Measurements from ENCODE around the gene APP. TPM values are rescaled to one million over a fixed set of nuclear protein-coding genes. Genes with fewer than 3 reads are reported as not detected.
"Not testable (repeated sequence)": the region's sequence is repeated elsewhere in the genome, so short reads cannot be mapped to it uniquely, and the experiment has no call there.

Gene APP
- total RNA-seq, 2 experiments from 2014 or later = 14.5 to 14.9 TPM

DNA sequence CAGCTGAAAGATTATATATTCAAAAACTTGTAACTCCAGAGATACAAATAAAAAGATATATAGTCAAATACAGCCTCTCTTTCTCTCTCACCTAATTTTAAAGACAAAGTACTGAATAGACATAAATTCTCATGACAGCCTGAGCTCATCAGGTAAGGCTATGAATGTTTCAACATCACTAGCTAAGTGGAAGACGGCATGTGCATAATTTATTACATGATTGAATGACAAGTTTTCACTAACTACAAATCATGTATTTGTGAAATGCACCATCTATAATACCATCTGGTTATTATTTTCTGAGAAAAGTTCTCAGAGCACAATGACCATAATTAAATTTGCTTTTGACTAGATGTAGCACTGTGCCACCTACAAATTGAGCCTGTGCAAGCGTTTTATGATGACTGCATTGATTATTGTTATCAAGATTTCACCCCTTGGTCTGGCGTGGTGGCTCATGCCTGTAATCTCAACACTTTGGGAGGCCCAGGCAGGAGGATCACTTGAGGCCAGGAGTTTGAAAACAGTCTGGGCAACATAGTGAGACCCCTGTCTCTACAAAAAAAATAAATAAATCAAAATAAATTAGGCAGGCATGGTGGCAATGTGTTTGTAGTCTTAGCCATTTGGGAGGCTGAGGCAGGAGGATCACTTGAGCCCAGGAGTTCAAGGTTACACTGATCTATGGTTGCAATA, 128.2 kb downstream of the APP start:
- Mint-ChIP-seq H3K36me3 (ENCODE audit: low read depth) (peaks cover 1% of the 10 kb centered on the region), H3K27me3 (ENCODE audit: low read depth) (no peaks in the 10 kb centered on the region), H3K9me3 (ENCODE audit: insufficient read depth) (no peaks in the 10 kb centered on the region), H3K4me1 (ENCODE audit: low read depth) (no peaks in the 10 kb centered on the region), H3K4me3 (no peak overlapping the region), H3K27ac (no peak overlapping the region)
- ATAC-seq (no peak), DNase-seq (no peak)
- POLR2A ChIA-PET = no interaction called here
- CTCF ChIA-PET = no interaction called here

DNA sequence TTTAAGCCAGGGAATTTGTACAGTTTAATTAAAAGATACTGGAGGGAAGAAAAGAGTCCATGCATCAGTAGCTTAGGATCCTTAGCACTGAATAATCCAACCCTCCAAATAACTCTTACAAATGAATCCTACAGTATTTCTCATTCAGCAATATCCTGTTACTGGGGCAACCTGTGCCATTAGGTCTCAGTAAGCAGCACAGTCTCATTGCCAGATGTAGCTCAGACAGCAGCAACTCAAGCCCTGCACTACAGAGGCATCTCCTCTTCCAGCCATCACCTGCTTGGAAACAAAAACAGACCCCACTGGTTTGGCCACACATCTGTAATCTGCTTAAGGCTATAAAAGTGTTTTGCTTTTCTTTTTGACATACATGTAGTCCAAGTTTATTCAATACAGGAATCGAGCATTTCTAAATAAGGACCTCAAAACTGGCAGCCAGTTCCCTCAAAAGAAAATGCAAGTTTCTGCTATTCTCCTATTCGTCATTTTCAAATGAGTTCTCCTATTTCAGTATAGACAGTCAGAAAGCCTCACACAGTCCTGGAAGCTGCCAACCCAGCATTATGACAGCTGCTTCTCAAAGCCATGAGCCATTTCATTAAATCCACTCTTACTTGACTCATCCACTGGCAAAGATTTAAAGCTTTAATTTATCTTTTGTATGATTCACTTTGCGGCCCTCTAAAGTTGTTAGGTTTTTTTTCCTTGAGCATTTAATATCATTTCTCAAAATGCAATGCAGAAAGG, 129.0 kb downstream of the APP start:
- no peaks in the 10 kb centered on the region for H3K27me3 Mint-ChIP-seq (ENCODE audit: low read depth)
- POLR2A ChIA-PET = no interaction called here
- CTCF ChIA-PET = no interaction called here

DNA sequence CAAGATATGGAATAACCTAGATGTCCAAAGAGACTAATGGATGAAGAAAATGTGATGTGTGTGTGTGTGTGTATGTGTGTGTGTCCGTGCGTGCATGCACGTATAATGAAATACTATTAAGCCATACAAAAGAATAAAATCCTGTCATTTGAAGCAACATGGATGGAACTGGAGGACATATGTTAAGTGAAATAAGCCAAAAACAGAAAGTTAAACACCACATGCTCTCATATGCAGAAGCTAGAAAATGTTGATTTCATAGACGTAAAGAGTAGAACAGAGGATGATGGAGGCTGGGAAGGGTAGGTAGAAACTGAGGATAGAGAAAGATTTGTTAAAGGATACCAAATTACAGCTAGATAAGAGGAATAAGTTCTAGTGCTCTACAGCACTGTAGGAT, 133.7 kb downstream of the APP start:
- no peak for ATAC-seq
- Mint-ChIP-seq H3K36me3 (ENCODE audit: low read depth) (no peaks in the 10 kb centered on the region), H3K27me3 (ENCODE audit: low read depth) (no peaks in the 10 kb centered on the region), H3K27ac (no peak overlapping the region), H3K4me3 (no peak overlapping the region), H3K4me1 (ENCODE audit: low read depth) (peaks cover 11% of the 10 kb centered on the region), H3K9me3 (ENCODE audit: insufficient read depth) (no peaks in the 10 kb centered on the region)
- CTCF ChIA-PET = no interaction called here
- POLR2A ChIA-PET = no interaction called here
- no peak for DNase-seq

More for the DNA sequence above, 129.0 kb downstream of the APP start:
- ATAC-seq (no peak), DNase-seq (no peak)
- Mint-ChIP-seq H3K27ac (no peak overlapping the region), H3K36me3 (ENCODE audit: low read depth) (peaks cover 1% of the 10 kb centered on the region), H3K4me1 (ENCODE audit: low read depth) (peaks cover 6% of the 10 kb centered on the region), H3K4me3 (no peak overlapping the region), H3K9me3 (ENCODE audit: insufficient read depth) (no peaks in the 10 kb centered on the region)

DNA sequence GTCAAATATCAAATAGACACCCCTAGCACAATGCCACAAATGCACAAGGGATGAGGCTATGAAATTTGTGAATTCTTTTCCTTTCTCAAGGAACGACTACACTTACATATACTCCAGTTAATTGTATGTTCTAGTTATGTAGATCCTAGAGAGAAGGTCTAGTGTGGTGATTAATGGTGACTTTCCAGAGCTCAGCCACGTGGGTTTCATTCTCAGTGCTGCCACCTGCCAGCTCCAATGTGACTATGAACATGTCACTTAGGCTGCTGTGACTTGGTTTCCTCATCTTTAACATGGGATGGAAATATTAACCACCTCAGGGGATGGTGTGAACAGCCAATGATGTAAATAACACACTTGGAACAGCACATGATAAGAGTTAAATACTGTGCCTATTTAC, 138.3 kb downstream of the APP start:
- CTCF ChIA-PET = interaction anchor here (0.8 to 1.6 kb wide), 2 partner anchors 18 to 139 kb away, joined by 3 to 4 read pairs; partner anchors contain the start of gene APP
- no peaks in the 10 kb centered on the region for H3K36me3 Mint-ChIP-seq (ENCODE audit: low read depth)
- POLR2A ChIA-PET = no interaction called here

DNA sequence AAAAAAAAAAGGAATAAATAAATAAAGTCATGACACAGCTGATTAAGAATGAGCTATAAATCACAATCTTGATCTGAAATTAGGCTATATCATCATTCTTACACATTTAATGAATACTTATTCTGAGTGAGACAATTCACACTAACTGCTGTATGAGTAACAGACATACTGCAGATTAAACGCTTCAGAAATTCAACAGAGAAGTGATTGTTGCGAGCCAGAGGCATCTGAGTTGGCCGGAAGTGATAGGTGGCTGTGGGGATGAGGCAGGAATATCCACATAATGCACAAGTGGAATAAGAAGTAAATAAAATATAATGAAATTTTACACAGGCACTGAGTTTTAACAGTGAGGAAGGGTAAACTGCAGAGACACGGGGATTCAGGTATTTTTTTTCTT, 142.4 kb downstream of the APP start:
- no peaks in the 10 kb centered on the region for H3K36me3 Mint-ChIP-seq (ENCODE audit: low read depth)
- no peak overlapping the region for H3K27ac Mint-ChIP-seq
- no peaks in the 10 kb centered on the region for H3K27me3 Mint-ChIP-seq (ENCODE audit: low read depth)
- H3K4me3 Mint-ChIP-seq = no peak overlapping the region
- no peaks in the 10 kb centered on the region for H3K4me1 Mint-ChIP-seq (ENCODE audit: low read depth)
- ChIA-PET POLR2A (no interaction called here), CTCF (no interaction called here)
- no peak for ATAC-seq
- DNase-seq = no peak
- no peaks in the 10 kb centered on the region for H3K9me3 Mint-ChIP-seq (ENCODE audit: insufficient read depth)

More for the DNA sequence above, 138.3 kb downstream of the APP start:
- no peaks in the 10 kb centered on the region for H3K27me3 Mint-ChIP-seq (ENCODE audit: low read depth)
- DNase-seq = no peak
- H3K4me1 Mint-ChIP-seq (ENCODE audit: low read depth) = peaks cover 11% of the 10 kb centered on the region
- H3K9me3 Mint-ChIP-seq (ENCODE audit: insufficient read depth) = no peaks in the 10 kb centered on the region
- no peak overlapping the region for H3K4me3 Mint-ChIP-seq
- no peak overlapping the region for H3K27ac Mint-ChIP-seq
- no peak for ATAC-seq

DNA sequence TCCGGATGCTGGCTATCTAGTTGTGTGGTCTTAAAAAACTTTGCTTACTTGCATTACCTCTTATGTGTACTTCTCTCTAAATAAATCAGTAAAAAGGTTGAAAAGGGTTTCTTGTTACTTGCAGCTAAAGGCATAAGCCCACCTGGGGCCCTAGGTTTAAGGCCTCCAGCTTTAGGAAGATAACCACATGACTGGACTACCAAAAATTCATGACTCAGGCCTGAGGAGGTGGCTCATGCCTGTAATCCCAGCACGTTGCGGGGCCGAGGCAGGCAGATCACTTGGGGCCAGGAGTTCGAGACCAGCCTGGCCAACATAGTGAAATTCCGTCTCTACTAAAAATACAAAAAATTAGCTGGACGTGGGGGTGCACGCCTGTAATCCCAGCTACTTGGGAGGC, 142.9 kb downstream of the APP start:
- Mint-ChIP-seq H3K4me1 (ENCODE audit: low read depth) (no peaks in the 10 kb centered on the region), H3K36me3 (ENCODE audit: low read depth) (no peaks in the 10 kb centered on the region), H3K4me3 (no peak overlapping the region), H3K27me3 (ENCODE audit: low read depth) (no peaks in the 10 kb centered on the region), H3K9me3 (ENCODE audit: insufficient read depth) (no peaks in the 10 kb centered on the region), H3K27ac (no peak overlapping the region)
- ChIA-PET POLR2A (no interaction called here), CTCF (no interaction called here)
- ATAC-seq = no peak
- DNase-seq = no peak

DNA sequence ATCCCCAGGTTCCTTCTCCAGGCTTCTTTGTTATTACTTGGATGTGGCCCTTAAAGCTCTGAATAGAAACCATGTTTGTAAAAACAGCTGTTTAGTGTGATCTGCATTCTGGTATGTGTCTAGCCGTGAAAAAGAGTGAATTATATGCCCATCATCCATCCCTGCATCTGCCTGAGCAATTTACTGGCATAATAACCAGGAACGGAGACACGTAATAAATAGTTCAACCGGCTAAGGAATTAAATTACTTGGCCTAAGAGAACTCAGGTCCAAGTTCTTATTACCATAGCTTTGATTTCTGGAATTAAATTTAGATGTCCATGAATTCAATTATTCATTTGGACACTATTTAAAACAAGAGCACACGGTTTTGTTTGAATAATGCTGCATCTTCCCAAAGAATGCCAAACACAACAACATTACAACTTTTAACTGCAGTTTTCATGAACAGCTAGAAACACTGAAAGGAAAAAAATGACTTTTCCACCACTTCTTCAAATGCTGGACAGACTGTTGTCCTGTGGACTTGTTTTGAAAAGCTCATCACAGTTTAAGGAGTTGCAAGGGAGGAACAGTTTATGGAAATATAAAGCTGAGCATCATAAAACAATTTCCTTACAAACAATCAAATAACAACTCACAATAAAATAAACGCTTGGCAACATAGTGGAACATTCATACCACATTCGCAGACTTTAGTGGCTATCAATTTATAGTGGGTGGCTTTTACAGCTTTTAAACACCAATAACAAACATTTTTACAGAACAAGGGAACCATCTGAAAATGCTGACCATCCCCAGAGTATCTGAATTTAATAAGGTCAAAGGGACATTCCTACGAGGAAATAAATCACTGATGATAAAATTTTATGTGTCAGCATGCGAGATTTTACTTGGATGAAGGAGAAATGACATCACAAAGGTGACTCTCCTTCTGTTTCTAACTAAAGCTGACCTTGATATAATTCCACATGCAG, 144.7 kb downstream of the APP start:
- ATAC-seq (no peak), DNase-seq (no peak)
- no peaks in the 10 kb centered on the region for H3K27me3 Mint-ChIP-seq (ENCODE audit: low read depth)
- H3K36me3 Mint-ChIP-seq (ENCODE audit: low read depth) = no peaks in the 10 kb centered on the region
- CTCF ChIA-PET = interaction anchor here (0.6 kb wide), 1 partner anchor 44 kb away, joined by 3 read pairs; no protein-coding TSS in a partner anchor
- H3K27ac Mint-ChIP-seq = no peak overlapping the region
- H3K9me3 Mint-ChIP-seq (ENCODE audit: insufficient read depth) = no peaks in the 10 kb centered on the region
- POLR2A ChIA-PET = no interaction called here
- H3K4me1 Mint-ChIP-seq (ENCODE audit: low read depth) = no peaks in the 10 kb centered on the region
- no peak overlapping the region for H3K4me3 Mint-ChIP-seq

DNA sequence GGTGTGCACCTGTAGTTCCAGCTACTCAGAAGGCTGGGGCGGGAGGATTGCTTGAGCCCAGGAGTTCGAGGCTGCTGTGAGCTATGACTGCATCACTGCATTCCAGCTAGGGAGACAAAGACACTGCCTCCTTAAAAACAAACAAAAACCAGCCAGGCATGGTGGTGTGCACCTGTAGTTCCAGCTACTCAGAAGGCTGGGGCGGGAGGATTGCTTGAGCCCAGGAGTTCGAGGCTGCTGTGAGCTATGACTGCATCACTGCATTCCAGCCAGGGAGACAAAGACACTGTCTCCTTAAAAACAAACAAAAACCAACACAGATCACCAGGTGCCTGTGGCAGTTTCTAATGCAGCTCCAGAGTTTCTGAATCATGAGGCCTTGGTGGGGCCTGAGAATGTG, 147.2 kb downstream of the APP start:
- not testable (repeated sequence) for DNase-seq, ATAC-seq, H3K27ac Mint-ChIP-seq

GRCh38 chr21:26022598-26023337, 147.8 kb downstream of the APP start:
- H3K4me1 Mint-ChIP-seq (ENCODE audit: low read depth); H3K36me3 Mint-ChIP-seq (ENCODE audit: low read depth); POLR2A ChIA-PET; H3K27me3 Mint-ChIP-seq (ENCODE audit: low read depth); H3K4me3 Mint-ChIP-seq; H3K27ac Mint-ChIP-seq; DNase-seq; H3K9me3 Mint-ChIP-seq (ENCODE audit: insufficient read depth); CTCF ChIA-PET; ATAC-seq: not testable (repeated sequence)

More for the DNA sequence above, 147.2 kb downstream of the APP start:
- H3K27me3 Mint-ChIP-seq (ENCODE audit: low read depth); CTCF ChIA-PET; H3K4me3 Mint-ChIP-seq; H3K9me3 Mint-ChIP-seq (ENCODE audit: insufficient read depth); POLR2A ChIA-PET; H3K36me3 Mint-ChIP-seq (ENCODE audit: low read depth); H3K4me1 Mint-ChIP-seq (ENCODE audit: low read depth): not testable (repeated sequence)

GRCh38 chr21:26020510-26020909, 150.1 kb downstream of the APP start:
- no peaks in the 10 kb centered on the region for H3K9me3 Mint-ChIP-seq (ENCODE audit: insufficient read depth)
- ATAC-seq (no peak), DNase-seq (no peak)
- H3K36me3 Mint-ChIP-seq (ENCODE audit: low read depth) = no peaks in the 10 kb centered on the region
- H3K4me1 Mint-ChIP-seq (ENCODE audit: low read depth) = no peaks in the 10 kb centered on the region
- no peak overlapping the region for H3K4me3 Mint-ChIP-seq
- ChIA-PET CTCF (no interaction called here), POLR2A (no interaction called here)
- no peak overlapping the region for H3K27ac Mint-ChIP-seq
- no peaks in the 10 kb centered on the region for H3K27me3 Mint-ChIP-seq (ENCODE audit: low read depth)

GRCh38 chr21:26020081-26020480, 150.5 kb downstream of the APP start:
- no peaks in the 10 kb centered on the region for H3K9me3 Mint-ChIP-seq (ENCODE audit: insufficient read depth)
- H3K27me3 Mint-ChIP-seq (ENCODE audit: low read depth) = no peaks in the 10 kb centered on the region
- H3K27ac Mint-ChIP-seq = no peak overlapping the region
- ChIA-PET CTCF (interaction anchor here (1.1 kb wide), 1 partner anchor 27 kb away, joined by 5 read pairs; no protein-coding TSS in a partner anchor), POLR2A (no interaction called here)
- DNase-seq (no peak), ATAC-seq (no peak)
- no peaks in the 10 kb centered on the region for H3K4me1 Mint-ChIP-seq (ENCODE audit: low read depth)
- H3K4me3 Mint-ChIP-seq = no peak overlapping the region
- H3K36me3 Mint-ChIP-seq (ENCODE audit: low read depth) = no peaks in the 10 kb centered on the region

Data from activated CD8-positive, alpha-beta T cell treated with anti-CD3 and anti-CD28 coated beads, Interleukin-2, amount 10 ng/mL, durations not matched to agents 7 days and 5 days (primary cell).